H1 (cell line): Measurements from ENCODE around the gene NPFF. TPM values are rescaled to one million over a fixed set of nuclear protein-coding genes. Genes with fewer than 3 reads are reported as not detected.

Experiments used
- EZH2 ChIP-seq: fragments of 200-600 bp; sonication (generic); IDR thresholded peaks from 2 replicates; pipeline ENCODE4 v1.7.1; 2012; ENCODE audit warnings: low read depth, mild to moderate bottlenecking, moderate library complexity, low read length, inconsistent platforms; ENCODE audit not compliant: severe bottlenecking
- GTF2F1 ChIP-seq: IDR thresholded peaks from 2 replicates; pipeline ENCODE4 v1.6.1; 2012; ENCODE audit warnings: low read depth, low read length, improper control_type of control experiment, borderline replicate concordance
- HDAC6 ChIP-seq: IDR thresholded peaks from one replicate; pipeline ENCODE4 v1.7.1; 2012; ENCODE audit warnings: low read depth, mild to moderate bottlenecking, inconsistent platforms, low read length, moderate library complexity
- KDM1A ChIP-seq: fragments of 200-600, 300-600 bp; sonication (generic); IDR thresholded peaks from 2 replicates; pipeline ENCODE4 v1.7.1; 2016; ENCODE audit warnings: mild to moderate bottlenecking, low read length, borderline replicate concordance
- TAF1 ChIP-seq: IDR thresholded peaks from 2 replicates; pipeline ENCODE4 v1.6.1; 2011; ENCODE audit warnings: mild to moderate bottlenecking, low read depth, low read length
- TBP ChIP-seq: IDR thresholded peaks from 2 replicates; pipeline ENCODE4 v1.6.1; 2011; ENCODE audit warnings: low read depth, low read length, improper control_type of control experiment
- ZNF274 ChIP-seq: IDR thresholded peaks from 2 replicates; pipeline ENCODE4 v1.7.0; 2012; ENCODE audit warnings: low read length, borderline replicate concordance; ENCODE audit errors: extremely low read depth
- polyA plus RNA-seq, 7 experiments: library from polyadenylated mRNA; depleted of rRNA in 3 of 7; stranded (reverse) in 5 of 7; unstranded in 2 of 7; fragments of >200 nt in 5 of 7; fragments of 200-250 nt in 2 of 7; gene quantifications; 1 replicate in 5 of 7; 2 replicates in 1 of 7; 4 replicates in 1 of 7; pipeline versions ENCODE4 v1.2.1 to v1.2.3, GENCODE V29; 2011 to 2013; ENCODE audit warnings: missing spikeins in 2 of 7, mixed read lengths in 2 of 7
- total RNA-seq: library from RNA; stranded (reverse); fragmentation: NEBNext Ultra II Directional; extraction: Animal tissue kit (Norgen Biotek cat#: 25700); gene quantifications from 2 replicates; pipeline ENCODE4 v1.2.1, GENCODE V29; 2021

NPFF gene
- total and polyA plus RNA-seq, 2 of the 8 experiments (the other 6 are each of a cell fraction or from before 2014, with no cell fraction given), result not detected

GRCh38 chr12:53467082-53467481 lies 40.2 kb downstream of the NPFF start (continued):
- TF ChIP-seq GTF2F1, result no peak
- TF ChIP-seq EZH2, result no peak
- TF ChIP-seq HDAC6, result no peak
- TF ChIP-seq TBP, result no peak
- TF ChIP-seq KDM1A, result no peak
- no peak for TF ChIP-seq TAF1
- TF ChIP-seq ZNF274, result no peak
- TF ChIP-seq, all 59 proteins: peak for 0
